Activated T-cell treated with anti-CD3 and anti-CD28 coated beads, Interleukin-2, amount 50 U/mL, for 4 hours (primary cell): ENCODE data around the gene FOXA1. TPM values are rescaled to one million over a fixed set of nuclear protein-coding genes. Genes with fewer than 3 reads are reported as not detected.

Experiments
- ATAC-seq, 2 donors: fragments of 200-7000 bp; cut with Tn5 transposase; one replicate each; pipeline ENCODE4 v1.10.0; 2021
- DNase-seq: peaks from one replicate; pipeline ENCODE4 v3.0.0-alpha.2; 2020
- H3K27me3 Mint-ChIP-seq: one replicate; pipeline ENCODE4 v1.8.0; 2021; ENCODE audit warnings: low read depth, mixed read lengths
- H3K36me3 Mint-ChIP-seq: one replicate; pipeline ENCODE4 v1.8.0; 2022; ENCODE audit warnings: mixed read lengths; ENCODE audit not compliant: insufficient read depth
- H3K4me1 Mint-ChIP-seq: one replicate; pipeline ENCODE4 v1.8.0; 2021; ENCODE audit warnings: low read depth, mixed read lengths
- H3K4me3 Mint-ChIP-seq: one replicate; pipeline ENCODE4 v1.8.0; 2021; ENCODE audit warnings: mild to moderate bottlenecking, moderate library complexity, mixed read lengths
- H3K9me3 Mint-ChIP-seq: one replicate; pipeline ENCODE4 v1.8.0; 2021; ENCODE audit warnings: mixed read lengths
- total RNA-seq, 3 donors: library from RNA; stranded (reverse); gene quantifications; one replicate each; pipeline ENCODE4 v1.2.1, GENCODE V29; 2021

The FOXA1 gene
- total RNA-seq: under 1 TPM; 0.34 to 0.68 (median 0.35) TPM

DNA sequence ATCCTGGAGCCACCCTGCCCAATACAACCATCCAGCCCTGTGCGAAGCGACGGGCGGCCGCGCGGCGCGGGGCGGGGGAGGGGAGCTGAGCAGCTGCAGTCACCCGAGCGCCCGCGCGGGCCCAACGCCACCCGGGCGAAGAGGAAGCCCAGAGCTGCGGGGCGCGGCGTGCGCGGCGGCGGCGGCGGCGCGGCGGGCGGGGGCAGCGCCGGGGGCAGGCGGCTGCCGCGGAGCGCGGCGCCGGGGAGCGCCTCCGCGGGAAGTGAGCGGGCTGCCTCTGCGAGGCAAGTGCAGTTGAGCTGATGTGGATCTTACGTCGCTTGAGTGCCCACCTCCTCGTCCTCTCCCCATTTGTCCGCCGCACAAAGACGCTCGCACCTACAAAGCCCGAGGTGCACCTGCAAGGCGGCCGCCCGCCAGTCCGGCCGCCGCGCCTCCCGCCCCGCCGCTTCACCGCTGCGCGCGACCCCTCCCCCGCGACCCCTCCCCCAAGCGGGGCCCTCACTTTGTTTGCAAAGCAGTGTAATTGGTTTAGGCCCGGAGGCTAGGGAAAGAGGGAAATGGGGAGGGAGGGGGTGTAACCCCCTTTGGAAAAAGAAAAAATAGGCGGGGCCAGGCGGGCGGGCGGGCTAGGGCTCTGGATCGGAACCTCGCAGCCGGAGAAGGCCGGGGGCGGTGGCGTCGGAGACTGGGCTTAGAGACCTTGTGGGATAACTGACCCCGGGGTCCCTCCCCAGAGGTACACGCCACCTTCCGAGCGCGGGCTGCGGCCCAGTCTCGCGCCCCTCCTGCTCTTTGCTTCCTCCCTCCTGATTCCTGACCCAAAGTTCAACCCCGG, at the start of gene FOXA1, which contains the start of gene TTC6:
FOXA1 (minus strand) TSS at position 279 of the 838 bp plus-strand sequence; CDS start at position 2, 277 bp downstream.
TTC6 (plus strand) TSS at position 659 of the 838 bp plus-strand sequence. CDS start 26,436 bp downstream, outside the sequence.
- ATAC-seq (peak; percentile 28 to 30), DNase-seq (no peak)
- Mint-ChIP-seq H3K9me3 (peaks cover 10% of the 10 kb centered on the region), H3K4me3 (peak within 1 kb of the TSS; percentile 77), H3K27me3 (peaks cover 82% of the 10 kb centered on the region), H3K4me1 (peaks cover 21% of the 10 kb centered on the region), H3K36me3 (peaks cover 3% of the 10 kb centered on the region)

DNA sequence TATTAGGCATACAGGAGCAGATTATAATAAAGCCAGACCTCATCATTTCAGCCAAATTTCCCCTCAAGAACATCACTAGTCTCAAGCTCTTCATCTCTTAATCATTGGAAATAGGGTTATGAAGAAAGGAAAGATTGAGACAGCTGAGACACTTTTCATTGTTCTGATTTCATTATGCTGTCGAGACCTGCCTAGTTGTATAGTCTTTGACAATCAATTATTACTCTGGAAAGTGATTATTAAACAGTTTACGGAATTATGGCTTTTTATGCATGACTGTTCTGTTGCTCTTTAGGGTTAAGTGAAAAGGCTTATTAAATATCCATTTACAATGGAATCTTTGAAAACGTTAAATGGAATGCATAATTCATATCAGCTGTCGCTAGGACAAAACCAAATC, 48.7 kb upstream of the FOXA1 start:
- Mint-ChIP-seq H3K4me3 (no peak overlapping the region), H3K9me3 (peaks cover 9% of the 10 kb centered on the region), H3K27me3 (peaks cover 3% of the 10 kb centered on the region), H3K36me3 (no peaks in the 10 kb centered on the region), H3K4me1 (no peaks in the 10 kb centered on the region)
- DNase-seq (no peak), ATAC-seq (no peak)

DNA sequence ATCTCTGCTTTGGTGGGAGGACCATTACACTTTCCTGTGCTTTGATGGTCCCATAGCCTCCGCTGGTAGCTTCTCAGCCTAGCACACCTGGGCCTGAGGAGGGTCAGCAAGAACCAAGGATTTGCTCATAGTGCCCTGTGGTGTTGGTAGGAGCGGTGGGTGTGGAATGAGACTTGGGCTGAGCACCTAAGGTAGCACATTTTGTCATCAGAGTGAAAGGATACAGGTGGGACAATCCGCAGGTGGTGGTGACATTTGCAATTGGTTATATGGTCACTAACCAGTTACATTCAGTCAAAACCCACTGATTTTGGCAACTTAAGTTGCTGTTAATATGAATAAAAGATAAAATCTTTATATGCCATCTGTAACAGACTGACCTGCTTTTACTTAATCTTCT, 47.1 kb upstream of the FOXA1 start:
- peaks cover 9% of the 10 kb centered on the region for H3K9me3 Mint-ChIP-seq
- H3K27me3 Mint-ChIP-seq: peaks cover 3% of the 10 kb centered on the region
- no peak overlapping the region for H3K4me3 Mint-ChIP-seq
- ATAC-seq: no peak
- H3K36me3 Mint-ChIP-seq: no peaks in the 10 kb centered on the region
- no peaks in the 10 kb centered on the region for H3K4me1 Mint-ChIP-seq
- DNase-seq: no peak

DNA sequence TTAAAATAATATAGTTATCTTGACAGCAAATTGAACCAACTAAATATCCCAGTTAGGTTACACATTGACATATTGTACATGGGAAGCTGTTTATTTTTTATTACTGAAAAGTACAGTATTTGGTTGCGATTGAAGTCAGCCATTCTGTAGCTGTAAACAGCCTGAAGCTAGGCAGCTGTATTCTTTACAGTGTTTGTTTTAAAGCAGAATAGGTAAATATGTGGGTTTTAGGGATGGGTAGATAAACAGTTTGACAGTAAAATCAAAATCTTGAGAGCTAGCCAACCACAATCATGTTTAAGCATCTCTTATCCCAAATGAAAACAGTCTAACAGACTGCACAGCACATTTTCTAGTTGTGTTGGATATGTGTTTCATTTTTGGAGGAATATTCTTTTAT, 46.1 kb upstream of the FOXA1 start:
- DNase-seq (no peak), ATAC-seq (no peak)
- H3K27me3 Mint-ChIP-seq: peaks cover 3% of the 10 kb centered on the region
- H3K4me3 Mint-ChIP-seq: no peak overlapping the region
- no peaks in the 10 kb centered on the region for H3K36me3 Mint-ChIP-seq
- H3K9me3 Mint-ChIP-seq: peaks cover 9% of the 10 kb centered on the region
- no peaks in the 10 kb centered on the region for H3K4me1 Mint-ChIP-seq

DNA sequence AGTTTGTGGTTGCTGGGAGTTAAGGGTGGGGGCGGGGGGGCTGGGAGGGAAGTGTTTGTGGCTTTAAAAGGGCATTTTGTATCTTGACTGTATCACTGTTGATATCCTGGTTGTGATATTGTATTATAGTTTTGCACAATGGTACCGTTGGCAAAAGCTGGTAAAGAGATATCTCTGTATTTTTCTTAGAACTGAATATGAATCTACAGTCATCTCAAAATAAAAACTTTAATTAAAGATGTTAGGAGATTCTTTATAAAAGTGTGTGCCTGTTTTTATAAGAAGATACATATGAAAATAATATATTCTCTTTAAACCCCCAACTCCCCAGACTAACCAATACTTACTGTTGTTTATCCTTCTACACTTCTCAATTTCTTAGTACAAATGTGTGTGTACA, 43.5 kb upstream of the FOXA1 start:
- Mint-ChIP-seq H3K4me1 (no peaks in the 10 kb centered on the region), H3K4me3 (no peak overlapping the region), H3K36me3 (no peaks in the 10 kb centered on the region), H3K27me3 (peaks cover 3% of the 10 kb centered on the region), H3K9me3 (peaks cover 24% of the 10 kb centered on the region)
- DNase-seq (no peak), ATAC-seq (no peak)

DNA sequence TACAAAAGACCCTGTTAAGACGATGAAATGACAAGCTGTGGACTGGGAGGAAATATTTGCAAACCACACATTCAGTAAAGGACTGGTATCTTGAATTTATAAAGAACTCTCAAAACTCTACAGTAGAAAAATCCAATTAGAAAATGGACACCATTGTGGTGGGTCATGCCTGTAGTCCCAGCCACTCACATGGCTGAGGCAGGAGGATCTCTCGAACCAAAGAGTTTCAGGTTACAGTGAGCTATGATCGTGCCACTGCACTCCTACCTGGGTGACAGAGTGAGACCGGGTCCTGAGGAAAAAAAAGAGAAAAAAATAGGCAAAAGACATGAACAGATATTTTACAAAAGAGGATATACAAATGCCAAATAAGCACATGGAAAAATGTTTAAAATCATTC, 42.3 kb upstream of the FOXA1 start:
- Mint-ChIP-seq H3K36me3 (no peaks in the 10 kb centered on the region), H3K4me3 (no peak overlapping the region), H3K4me1 (no peaks in the 10 kb centered on the region), H3K9me3 (peaks cover 24% of the 10 kb centered on the region), H3K27me3 (peaks cover 3% of the 10 kb centered on the region)
- DNase-seq (no peak), ATAC-seq (no peak)

DNA sequence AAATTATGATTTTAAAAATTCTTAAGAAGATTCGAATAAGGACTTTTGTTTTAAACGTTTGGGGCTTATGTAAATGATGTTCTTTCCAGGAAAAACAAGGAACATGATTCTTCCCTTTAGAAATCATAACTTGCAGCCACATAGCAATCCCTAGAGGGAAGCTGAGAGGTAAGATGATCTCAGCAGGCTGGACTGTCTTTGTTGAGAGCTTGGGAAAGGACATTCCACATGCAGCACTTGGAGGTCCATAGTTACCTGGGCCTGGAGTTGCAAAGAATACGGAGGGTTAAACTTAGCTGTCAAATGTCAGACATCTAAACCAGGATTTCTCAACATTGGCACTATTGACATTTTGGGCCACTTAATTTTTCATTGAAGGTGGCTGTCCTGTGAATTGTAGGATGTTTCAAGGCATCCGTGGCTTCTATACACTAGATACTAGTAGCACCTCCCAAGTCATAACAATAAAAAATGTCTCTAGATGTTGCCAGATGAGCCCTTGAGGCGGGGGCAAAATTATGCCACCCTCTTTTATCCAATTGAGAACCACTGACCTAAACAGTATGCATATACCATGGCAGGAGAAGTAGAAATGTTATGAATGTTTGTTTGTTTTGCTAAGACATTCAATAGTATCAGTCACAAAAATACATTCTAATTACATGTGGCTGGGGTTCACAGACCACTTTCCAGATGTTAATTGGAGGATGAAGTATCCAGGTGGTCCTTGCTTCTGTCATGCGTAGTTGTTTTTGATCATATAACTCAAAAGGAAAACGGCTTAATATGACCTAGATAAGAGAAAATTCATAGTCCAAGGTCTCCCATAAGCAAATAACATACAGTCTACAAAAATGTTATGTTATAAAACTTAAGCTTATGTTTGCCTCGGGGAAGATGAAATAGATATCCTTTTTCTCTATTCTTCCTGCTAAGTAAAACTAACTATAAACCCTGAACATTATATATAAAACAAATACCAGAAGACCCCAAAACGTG, 30.8 kb upstream of the FOXA1 start:
- H3K36me3 Mint-ChIP-seq: no peaks in the 10 kb centered on the region
- no peaks in the 10 kb centered on the region for H3K4me1 Mint-ChIP-seq
- H3K4me3 Mint-ChIP-seq: no peak overlapping the region
- DNase-seq (no peak), ATAC-seq (no peak)
- H3K27me3 Mint-ChIP-seq: peaks cover 21% of the 10 kb centered on the region
- peaks cover 13% of the 10 kb centered on the region for H3K9me3 Mint-ChIP-seq

DNA sequence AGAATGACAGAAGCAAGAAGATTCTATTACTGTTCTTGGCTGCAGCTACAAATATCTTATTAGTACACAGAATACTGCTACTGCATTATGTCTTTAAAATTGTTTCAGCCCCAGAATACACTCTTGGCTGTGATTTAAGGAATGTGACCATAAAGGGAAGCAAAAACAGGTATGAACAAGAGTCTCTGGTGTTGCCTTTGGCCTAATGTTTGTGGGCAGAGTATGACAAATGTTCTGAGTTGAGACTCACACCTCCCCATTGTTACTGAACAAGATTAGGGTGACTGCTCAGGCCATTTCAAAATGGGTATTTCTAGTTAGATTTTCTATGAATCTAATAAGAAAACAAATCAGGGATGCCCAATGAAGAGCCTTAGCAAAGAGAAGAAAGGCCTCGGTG, 28.9 kb upstream of the FOXA1 start:
- peaks cover 6% of the 10 kb centered on the region for H3K9me3 Mint-ChIP-seq
- no peaks in the 10 kb centered on the region for H3K36me3 Mint-ChIP-seq
- DNase-seq: no peak
- ATAC-seq: no peak
- peaks cover 21% of the 10 kb centered on the region for H3K27me3 Mint-ChIP-seq
- no peak overlapping the region for H3K4me3 Mint-ChIP-seq
- no peaks in the 10 kb centered on the region for H3K4me1 Mint-ChIP-seq

DNA sequence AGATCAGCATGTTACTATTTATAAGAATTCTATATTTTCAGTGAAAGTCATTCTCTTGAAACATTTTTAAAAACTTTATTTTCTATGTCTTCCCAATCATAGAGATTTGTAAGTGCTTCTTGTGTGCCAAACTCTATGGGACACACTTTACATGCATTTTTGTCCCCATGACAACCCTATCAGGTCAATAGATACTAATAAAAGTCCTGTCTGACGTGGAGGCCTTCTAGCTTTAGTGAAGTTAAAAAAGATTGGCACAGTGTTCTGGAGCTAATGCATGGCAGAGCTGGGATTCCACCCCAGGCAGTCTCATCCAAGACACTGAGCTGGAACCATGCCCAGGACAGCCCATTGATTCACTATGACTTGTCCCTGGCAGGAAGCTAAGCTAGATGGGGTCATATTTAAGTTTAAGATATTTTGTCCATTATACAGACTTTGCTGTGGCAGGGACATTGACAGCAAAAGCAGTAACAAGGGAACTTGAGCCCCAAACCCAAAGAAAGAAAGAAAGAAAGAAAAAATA, 28.4 kb upstream of the FOXA1 start:
- ATAC-seq (no peak), DNase-seq (no peak)
- no peak overlapping the region for H3K4me3 Mint-ChIP-seq
- no peaks in the 10 kb centered on the region for H3K4me1 Mint-ChIP-seq
- H3K36me3 Mint-ChIP-seq: no peaks in the 10 kb centered on the region
- H3K27me3 Mint-ChIP-seq: peaks cover 21% of the 10 kb centered on the region
- peaks cover 8% of the 10 kb centered on the region for H3K9me3 Mint-ChIP-seq

DNA sequence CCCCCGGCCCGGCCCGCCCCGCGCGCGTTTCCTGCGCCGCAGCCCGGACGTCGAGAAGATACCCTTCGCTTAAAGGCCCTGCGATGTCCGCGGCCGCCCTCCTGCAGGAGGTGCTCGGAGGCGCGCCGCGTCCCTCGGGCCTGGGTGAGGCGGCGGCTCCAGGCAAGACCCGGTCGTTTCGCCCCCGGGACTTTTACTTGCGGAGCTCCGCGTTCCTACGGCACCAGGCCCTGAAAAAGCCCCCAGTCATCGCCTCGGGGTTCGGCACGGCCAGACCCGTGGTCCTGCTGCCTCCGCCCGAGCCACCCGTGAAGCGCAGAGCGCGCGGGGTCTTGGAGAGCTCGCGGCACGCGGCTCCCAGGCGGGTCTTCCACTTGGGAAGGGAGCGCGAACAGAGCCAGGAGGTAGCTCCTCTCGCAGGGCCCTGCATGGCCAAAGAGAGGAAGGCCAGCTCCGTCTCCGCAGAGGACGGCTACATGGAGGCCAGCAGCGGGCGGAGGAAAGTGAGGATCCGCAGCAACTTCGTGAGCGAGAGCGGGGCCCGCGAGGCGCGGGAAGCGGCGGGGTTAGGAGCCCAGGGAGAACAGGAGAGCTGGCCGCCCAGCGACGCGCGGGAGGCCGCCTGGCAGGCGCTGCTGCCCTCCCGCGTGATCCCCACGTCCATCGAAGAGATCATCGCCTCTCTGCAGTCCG, 27.3 kb upstream of the FOXA1 start:
- peaks cover 4% of the 10 kb centered on the region for H3K9me3 Mint-ChIP-seq
- H3K27me3 Mint-ChIP-seq: peaks cover 21% of the 10 kb centered on the region
- ATAC-seq: no peak
- H3K36me3 Mint-ChIP-seq: no peaks in the 10 kb centered on the region
- no peaks in the 10 kb centered on the region for H3K4me1 Mint-ChIP-seq
- H3K4me3 Mint-ChIP-seq: no peak overlapping the region
- no peak for DNase-seq

DNA sequence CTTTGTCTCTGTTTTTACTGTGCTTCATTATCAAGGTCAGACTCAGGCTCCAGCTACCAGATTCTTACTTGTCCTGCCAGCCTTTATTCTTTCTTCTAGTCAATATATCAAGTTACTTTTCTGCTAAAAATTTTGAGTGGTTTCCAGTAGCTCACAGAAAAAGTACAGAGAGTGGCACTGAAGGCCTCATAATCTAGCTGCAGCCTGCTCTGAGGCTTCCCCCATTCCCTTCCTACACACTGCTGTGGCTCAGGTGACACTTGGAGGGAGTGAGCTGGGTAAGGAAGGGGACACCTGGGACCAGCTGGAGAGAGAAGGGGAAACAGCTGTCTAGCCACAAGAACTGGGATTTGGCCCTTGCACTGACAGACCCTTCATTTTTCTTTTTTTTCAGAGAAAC, 25.8 kb upstream of the FOXA1 start:
- Mint-ChIP-seq H3K9me3 (peaks cover 9% of the 10 kb centered on the region), H3K36me3 (no peaks in the 10 kb centered on the region), H3K4me1 (no peaks in the 10 kb centered on the region), H3K4me3 (no peak overlapping the region), H3K27me3 (peaks cover 21% of the 10 kb centered on the region)
- no peak for ATAC-seq
- DNase-seq: no peak

DNA sequence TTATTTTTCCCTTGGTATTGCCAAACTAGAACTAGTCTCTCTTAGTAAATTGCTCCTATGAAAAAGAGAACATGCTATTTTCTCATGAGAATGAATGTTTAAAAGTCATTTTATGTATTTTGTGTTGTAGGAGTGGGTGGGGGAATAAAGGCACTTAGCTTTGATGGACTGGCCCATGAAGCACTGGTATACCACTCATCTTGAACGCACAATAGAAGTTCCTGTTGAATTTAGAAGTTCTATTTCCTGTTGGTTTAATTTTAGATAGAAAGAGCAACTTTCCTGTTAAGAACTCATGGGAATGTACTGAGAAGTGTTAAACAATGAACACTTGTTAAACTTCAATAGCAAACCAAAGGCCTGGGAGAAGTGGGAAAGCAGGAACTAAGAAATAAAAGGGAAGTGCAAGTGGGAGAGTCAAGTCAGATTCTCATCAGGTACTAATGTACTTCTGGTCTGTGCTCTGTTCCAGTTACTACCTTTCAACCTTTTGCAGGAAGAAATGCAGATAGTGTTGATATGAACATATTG, 23.5 kb upstream of the FOXA1 start:
- ATAC-seq (no peak), DNase-seq (no peak)
- Mint-ChIP-seq H3K27me3 (peaks cover 20% of the 10 kb centered on the region), H3K36me3 (peaks cover 2% of the 10 kb centered on the region), H3K4me1 (no peaks in the 10 kb centered on the region), H3K9me3 (peaks cover 25% of the 10 kb centered on the region), H3K4me3 (no peak overlapping the region)

DNA sequence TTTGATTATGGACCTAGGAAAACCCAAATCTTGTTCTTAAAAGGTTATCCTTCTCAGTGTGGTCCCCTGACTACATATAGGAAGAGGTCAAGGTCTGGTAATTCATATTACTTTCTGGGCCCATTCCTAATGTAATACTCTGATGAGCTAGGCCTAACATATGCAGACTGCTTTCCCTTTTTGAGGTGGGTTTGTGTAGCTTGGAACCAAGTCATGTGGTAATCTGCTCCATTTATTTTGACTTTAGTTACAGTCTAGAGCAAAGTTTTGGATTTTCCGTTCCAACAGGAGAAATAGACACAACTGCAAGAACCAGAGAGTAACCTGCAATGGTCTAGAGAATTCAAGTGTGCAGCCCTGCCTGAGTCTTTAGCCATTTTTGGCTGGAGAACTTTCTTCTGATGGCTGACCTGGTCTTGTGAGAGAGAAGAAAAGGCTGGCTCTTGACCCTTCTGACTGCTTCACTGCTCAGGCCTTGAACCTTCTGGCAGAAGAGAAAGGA, 22.9 kb upstream of the FOXA1 start:
- Mint-ChIP-seq H3K4me3 (no peak overlapping the region), H3K4me1 (no peaks in the 10 kb centered on the region), H3K9me3 (peaks cover 27% of the 10 kb centered on the region), H3K27me3 (peaks cover 15% of the 10 kb centered on the region), H3K36me3 (peaks cover 2% of the 10 kb centered on the region)
- DNase-seq (no peak), ATAC-seq (no peak)
